Femur (tissue), 1 donor: ENCODE data around the gene VDAC1.
A peak's percentile ranks its signal among the peaks of the same experiment; 100 is the strongest.
"Not testable (repeated sequence)": the region's sequence is repeated elsewhere in the genome, so short reads cannot be mapped to it uniquely, and the experiment has no call there.

ENCODE experiments used
- DNase-seq: peaks from one replicate; pipeline ENCODE4 v3.0.0-alpha.2; 2017

The VDAC1 gene

DNA sequence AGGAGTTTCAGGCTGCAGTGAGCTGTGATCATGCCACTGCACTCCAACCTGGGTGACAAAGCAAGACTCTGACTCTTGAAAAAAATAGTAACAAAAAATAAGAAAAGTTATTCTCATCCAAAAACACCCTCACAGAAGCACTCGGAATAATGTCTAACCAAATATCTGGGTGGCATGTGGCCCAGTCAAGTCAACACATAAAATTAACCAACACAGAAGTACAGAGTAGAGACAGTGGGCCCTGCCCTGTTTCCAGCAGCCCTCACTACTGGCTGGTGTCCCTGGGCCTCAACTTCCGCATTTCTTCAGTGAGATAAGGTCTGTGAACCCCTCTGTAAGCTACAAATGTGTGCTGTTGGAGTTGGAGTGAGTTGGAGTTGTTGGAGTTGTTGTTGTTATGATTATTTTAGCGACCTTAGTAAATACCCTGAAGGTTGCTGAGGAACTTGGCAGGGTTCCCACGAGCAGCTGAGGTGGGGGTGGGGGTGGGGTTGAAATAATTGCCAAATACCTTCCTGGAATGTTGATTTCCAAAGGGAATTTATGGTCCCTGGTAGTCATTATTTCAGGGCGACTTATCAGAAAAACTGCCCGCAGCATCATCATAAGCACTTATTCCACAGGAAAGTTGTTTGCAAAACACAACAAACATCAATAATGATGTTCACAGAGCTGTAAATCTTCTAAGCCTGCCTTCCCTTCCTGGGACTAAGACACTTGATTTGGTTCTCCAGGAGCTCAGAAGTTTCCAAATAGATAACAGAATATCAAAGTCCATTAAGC, 66.5 kb downstream of the VDAC1 start:
- DNase-seq = no peak

DNA sequence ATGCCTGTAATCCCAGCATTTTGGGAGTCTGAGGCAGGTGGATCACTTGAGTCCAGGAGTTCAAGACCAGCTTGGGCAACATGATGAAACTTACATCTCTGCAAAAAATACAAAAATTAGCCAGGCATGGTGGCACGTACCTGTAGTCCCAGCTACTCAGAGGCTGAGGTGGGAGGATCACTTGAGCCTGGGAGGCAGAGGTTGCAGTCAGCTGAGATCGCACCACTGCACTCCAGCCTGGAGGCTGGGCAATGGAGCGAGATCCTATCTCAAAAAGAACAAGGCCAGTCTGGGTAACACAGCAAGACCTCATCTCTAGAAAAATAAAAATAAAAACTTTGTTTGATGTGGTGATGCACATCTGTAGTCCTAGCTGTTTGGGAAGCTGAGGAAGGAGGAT, 67.1 kb downstream of the VDAC1 start:
- DNase-seq = not testable (repeated sequence)

- DNase-seq = no peak
Measured at GRCh38 chr5:133936651-133937015, 68.1 kb downstream of the VDAC1 start.

- DNase-seq = not testable (repeated sequence)
Measured at GRCh38 chr5:133935991-133936650, 68.7 kb downstream of the VDAC1 start.

DNA sequence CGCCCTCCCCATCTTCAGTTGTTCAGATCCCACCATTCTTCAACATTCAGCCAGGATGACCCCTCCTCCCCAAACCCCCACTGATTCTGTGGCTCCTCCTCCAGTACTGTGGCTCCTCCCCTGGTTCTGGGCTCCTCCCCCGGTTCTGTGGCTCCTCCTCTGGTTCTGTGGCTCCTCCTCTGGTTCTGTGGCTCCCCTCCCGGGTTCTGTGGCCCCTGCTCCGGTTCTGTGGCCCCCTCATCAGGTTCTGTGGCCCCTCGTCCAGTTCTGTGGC, 69.2 kb downstream of the VDAC1 start:
- no peak for DNase-seq

- no peak for DNase-seq
Measured at GRCh38 chr5:133934822-133935666, 69.7 kb downstream of the VDAC1 start.

- DNase-seq = no peak
Measured at GRCh38 chr5:133934311-133934710, 70.5 kb downstream of the VDAC1 start.

- DNase-seq = no peak
Measured at GRCh38 chr5:133933670-133934295, 71.0 kb downstream of the VDAC1 start.

- no peak for DNase-seq
Measured at GRCh38 chr5:133933169-133933509, 71.6 kb downstream of the VDAC1 start.

DNA sequence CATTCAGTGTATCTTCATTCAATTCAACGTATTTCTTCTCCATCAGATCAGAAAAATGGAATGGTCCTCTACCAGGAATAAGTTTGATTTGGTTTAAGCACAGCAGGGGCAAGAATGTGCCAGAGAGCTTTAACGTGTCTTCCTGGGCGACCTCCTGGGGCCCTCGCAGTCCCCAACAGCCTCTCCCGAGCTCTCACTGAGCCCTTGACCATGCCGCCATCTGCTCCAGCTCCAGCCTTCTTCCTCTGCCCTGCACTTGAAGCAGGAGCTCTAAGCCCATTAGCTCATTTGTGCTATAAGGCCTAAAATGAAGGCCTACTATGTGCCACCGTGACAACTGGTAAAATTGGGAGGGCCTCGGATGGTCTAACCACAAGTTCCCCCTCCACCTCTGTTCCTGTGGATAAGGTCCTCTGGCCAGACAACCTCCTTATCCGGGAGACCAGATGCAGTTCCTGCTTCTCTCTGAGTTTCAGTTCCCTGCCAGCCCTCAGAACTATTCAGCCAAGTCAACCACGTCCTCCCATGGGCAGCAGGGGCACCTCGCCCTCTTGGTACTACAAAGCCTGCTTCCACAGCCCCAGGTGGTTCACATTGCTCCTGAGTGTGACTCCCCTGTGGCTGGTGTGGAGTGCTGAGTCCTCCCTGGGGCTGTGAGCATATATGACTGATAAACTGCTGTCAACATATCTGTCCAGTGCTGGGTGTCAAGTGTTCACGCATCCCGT, 72.2 kb downstream of the VDAC1 start:
- peak; percentile 64 for DNase-seq

DNA sequence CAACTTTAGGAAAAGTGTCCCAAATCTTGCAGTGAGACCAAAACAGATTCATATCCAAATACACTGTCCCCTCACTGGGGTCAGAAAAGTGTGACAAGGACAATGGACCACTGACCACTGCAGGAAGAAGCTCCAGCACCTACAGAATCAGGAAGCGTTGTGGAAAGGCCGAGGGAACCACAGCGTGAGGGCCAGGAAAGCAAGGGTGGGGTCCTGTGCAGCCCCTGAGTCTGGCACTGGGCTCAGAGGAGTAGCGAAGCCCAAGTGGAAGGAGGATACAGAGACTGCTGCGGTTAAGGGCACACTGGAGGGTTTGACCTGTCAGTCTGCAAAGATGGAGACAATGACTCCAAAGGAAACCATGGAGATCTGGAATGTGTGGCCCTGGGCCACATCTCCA, 73.2 kb downstream of the VDAC1 start:
- DNase-seq = no peak

DNA sequence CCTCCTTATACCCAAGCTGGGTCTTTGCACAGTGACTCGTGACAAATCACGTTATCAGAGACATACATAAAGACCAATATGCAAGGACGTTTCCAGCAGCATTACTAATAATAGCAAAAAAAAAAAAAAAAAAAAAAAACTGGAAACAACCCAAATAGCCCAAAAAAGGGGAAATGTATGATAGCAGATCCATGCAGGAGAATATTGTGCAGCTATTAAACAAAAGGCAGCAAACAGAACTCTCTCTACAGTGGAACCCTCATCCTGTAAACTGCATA, 74.0 kb downstream of the VDAC1 start:
- no peak for DNase-seq

GRCh38 chr5:133930061-133930812, 74.5 kb downstream of the VDAC1 start:
- DNase-seq = peak; percentile 57

GRCh38 chr5:133928587-133929393, 76.0 kb downstream of the VDAC1 start:
- no peak for DNase-seq

- DNase-seq = no peak
Measured at GRCh38 chr5:133927300-133928180, 77.2 kb downstream of the VDAC1 start.

DNA sequence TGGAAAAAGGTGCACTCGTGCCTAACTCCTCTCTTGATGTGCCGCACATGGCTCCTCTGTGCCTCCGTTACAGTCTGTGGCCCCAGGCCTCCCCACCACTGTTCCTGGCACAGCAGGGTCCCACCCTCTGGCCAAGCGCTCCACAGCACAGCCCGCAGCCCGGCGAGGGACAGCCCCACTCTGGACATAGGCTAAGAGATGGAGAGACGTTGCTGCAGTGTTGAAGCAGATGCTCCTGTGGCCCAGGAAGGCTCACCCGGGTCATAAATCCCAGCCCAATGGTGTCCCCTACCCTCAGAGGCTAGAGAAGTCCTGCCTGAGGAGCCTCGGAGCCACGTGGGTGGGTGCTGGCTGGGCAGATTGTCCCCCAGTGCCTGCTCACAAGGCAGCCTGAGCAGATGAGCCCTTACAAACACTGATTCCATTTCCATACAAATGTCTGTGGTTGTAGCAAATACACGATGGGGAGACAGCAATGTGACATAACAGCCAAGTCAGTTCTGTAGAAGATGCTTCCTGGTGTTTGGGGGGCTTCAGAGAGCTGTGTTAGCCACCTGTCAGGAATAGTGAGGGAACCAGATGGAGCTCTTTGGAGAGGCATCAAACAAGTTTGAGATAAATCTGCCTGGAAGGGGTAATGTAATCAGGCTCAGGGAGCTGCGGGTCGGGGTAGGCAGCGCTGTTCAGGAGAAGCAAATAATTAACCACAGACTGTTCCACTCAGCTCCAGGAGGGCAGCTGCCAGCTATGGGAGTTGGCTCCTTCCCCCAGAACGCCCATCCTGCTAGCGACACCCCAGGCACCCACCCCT, 78.1 kb downstream of the VDAC1 start:
- DNase-seq = no peak

GRCh38 chr5:133925866-133926488, 78.8 kb downstream of the VDAC1 start:
- no peak for DNase-seq

GRCh38 chr5:133925269-133925668, 79.5 kb downstream of the VDAC1 start:
- DNase-seq = no peak
